ENCODE measurements around the gene NOX1.

Gene NOX1

DNA sequence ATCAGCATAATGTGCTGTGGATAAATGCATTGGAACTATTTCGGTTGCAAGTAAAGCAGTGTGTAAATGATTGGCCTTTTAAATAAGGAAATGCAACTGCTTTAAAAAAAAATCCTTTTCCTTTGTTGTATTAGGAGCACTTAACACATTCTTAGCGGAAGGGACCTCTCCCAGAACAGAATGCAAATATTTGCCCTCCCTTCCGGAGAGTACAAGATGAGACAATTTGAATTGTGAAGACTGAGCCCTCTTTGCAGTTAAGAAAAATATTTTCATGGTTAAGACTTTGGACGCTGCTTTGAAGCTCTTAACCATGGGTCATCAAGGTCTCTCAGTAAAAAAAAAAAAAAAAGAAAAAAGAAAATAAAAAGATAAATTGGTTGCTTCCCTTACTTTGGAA lies 9.5 kb upstream of the NOX1 start:
- DNase-seq (ENCODE audit: low read depth) = no peak
- TF ChIP-seq, protein P1, sequence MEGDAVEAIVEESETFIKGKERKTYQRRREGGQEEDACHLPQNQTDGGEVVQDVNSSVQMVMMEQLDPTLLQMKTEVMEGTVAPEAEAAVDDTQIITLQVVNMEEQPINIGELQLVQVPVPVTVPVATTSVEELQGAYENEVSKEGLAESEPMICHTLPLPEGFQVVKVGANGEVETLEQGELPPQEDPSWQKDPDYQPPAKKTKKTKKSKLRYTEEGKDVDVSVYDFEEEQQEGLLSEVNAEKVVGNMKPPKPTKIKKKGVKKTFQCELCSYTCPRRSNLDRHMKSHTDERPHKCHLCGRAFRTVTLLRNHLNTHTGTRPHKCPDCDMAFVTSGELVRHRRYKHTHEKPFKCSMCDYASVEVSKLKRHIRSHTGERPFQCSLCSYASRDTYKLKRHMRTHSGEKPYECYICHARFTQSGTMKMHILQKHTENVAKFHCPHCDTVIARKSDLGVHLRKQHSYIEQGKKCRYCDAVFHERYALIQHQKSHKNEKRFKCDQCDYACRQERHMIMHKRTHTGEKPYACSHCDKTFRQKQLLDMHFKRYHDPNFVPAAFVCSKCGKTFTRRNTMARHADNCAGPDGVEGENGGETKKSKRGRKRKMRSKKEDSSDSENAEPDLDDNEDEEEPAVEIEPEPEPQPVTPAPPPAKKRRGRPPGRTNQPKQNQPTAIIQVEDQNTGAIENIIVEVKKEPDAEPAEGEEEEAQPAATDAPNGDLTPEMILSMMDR (IDR thresholded peaks at IDR 0.05; ENCODE audit: insufficient read depth, low read depth, low read length, missing control alignments) = no peak

DNA sequence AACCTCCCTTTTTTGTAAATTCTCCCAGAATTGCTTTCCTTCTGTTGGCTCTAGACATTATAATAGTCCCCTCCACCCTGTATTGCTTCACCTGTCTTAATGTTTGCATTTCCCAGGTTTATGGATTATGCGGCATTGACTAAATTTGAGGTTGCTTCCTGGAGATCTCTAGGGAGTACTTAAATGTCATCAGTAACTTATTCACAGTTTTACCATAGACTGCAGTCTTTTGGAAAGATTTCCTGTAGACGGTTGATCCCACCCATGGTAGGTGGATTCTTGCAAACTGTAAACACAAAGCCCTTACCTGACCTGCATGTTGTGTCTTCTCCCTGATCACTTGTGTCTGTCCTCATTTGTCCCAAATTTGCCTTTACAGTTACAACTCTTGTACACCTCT lies 6.2 kb upstream of the NOX1 start:
- no peak overlapping the region for H3K4me3 ChIP-seq (ENCODE audit: low read length)
- TF ChIP-seq, protein P1 (IDR thresholded peaks at IDR 0.05; ENCODE audit: insufficient read depth, low read depth, low read length, missing control alignments) = no peak
- no peak for DNase-seq (ENCODE audit: low read depth)

More for the DNA sequence above, 9.5 kb upstream of the NOX1 start:
- H3K4me3 ChIP-seq (ENCODE audit: low read length) = no peak overlapping the region

DNA sequence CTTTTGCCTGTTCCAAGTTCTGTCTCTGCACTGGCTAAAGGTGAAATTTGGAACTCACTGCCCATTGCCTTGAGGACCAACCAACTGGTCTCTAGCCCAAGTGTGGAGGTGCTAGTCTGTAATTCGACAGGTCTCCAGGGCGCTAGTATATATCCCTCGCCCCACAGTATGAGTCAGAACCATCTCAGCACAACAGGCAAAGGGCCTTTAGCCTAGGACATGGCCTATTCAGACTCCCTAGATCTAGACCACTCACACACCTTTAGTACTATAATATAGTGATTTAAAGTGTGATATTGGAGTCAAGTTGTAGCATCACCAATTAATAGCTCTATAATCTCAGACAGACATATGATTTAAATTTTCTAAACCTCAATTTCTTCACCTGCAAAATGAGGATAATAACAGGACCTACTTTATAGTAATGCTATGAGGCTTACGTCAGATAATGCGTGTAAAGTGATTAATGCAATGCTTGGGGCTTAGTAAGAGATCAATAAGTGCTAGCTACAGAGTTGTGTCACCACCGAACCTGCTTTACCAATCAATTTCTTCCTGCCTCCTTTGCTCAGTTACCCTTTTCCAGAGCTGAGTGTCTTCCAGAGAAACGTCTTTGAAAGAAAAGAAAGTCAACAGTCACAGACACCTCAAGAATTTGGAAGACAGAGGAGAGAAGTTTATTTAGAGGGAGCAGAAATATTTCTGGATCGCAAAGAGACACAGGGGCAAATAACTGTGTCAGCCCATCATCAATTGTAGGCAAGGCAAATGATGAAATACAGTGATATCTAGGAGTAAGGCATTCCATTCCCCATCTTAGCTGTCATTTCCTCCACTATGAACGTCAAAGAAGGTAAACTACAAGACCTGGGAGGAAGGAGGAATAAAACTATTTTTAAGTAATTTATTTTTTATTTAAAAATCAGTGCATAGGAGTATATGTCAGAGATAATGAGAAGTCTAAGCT lies 2.3 kb downstream of the NOX1 start:
- TF ChIP-seq, protein P1 (IDR thresholded peaks at IDR 0.05; ENCODE audit: insufficient read depth, low read depth, low read length, missing control alignments) = no peak
- no peak for DNase-seq (ENCODE audit: low read depth)
- no peak overlapping the region for H3K4me3 ChIP-seq (ENCODE audit: low read length)

DNA sequence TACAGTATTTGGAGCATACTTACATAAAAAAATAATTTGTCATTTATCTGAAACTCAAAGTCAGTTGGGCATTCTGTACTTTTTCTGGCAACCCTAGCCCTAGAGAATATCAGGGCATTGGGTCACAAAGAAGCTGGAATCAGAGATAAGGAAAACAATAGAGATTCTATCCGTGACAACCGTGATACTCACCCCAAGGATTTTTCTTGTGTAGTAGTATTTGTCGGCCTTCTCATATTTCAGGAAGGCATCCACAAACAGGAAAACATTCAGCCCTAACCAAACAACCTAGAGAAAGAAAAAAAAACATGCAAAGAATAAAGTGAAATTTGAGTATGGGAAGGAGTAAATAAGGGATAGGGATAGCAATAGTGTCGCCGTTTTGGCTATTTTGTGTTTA lies 3.6 kb downstream of the NOX1 start:
- H3K4me3 ChIP-seq (ENCODE audit: low read length) = no peak overlapping the region
- DNase-seq (ENCODE audit: low read depth) = no peak
- TF ChIP-seq, protein P1 (IDR thresholded peaks at IDR 0.05; ENCODE audit: insufficient read depth, low read depth, low read length, missing control alignments) = no peak

DNA sequence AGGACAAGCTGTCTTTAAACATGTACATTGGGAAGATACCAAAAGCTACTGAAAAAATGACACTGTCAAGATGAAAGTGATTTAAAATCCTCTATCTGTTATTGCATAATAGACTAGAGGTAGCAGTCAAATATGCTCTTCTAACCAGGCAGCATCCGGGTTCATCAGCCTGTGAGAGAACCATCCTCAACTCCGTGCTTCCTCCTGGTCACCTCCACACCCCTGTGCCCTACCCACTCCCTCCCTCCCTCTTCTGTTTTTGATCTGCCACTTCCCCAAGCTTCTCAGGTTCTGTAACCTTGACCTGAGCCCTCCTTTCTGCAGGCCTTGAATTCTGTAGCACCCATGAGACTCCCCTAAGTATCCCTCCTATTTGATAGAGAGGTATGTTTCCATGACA lies 5.9 kb downstream of the NOX1 start:
- TF ChIP-seq, protein P1 (IDR thresholded peaks at IDR 0.05; ENCODE audit: insufficient read depth, low read depth, low read length, missing control alignments) = no peak
- no peak overlapping the region for H3K4me3 ChIP-seq (ENCODE audit: low read length)
- DNase-seq (ENCODE audit: low read depth) = no peak

DNA sequence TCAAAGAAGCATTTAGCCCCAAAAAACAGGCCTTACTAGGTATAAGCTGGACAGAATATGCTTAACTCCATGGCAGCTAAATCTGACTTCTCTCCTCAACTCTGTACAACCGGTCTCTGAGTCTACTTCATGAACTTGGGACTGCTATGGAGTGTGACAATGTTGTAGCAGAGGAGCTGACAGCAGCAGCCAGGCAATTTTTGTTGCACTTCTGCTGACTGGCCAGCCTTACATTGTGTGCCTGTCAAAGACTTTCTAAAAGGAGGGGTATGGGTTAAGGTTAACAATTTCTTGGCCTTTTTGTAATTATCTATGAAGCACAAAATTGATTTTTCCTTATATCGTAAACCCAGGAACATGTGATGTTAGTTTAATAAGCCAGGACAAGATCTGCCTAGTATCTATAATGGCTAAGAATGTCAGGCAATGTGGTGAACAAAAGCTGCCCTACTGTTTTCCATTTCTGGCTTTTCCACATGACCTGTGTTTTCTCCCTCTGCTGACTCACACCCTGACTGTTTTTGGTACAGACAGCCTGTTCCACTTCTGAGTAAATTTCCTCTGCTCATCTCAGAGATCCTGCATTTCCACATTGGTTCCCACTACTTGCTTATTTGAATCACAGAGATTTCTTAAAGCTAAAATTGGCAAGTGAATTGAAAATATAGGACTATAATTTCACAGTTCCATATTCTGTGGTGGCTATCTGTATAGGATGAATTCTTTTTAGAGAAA lies 9.3 kb downstream of the NOX1 start:
- TF ChIP-seq, protein P1 (IDR thresholded peaks at IDR 0.05; ENCODE audit: insufficient read depth, low read depth, low read length, missing control alignments) = no peak
- no peak overlapping the region for H3K4me3 ChIP-seq (ENCODE audit: low read length)
- peak; percentile 42 for DNase-seq (ENCODE audit: low read depth)
